GM04504 (cell line): ENCODE measurements around the gene LRBA.
"Not testable (repeated sequence)": the region's sequence is repeated elsewhere in the genome, so short reads cannot be mapped to it uniquely, and the experiment has no call there.

ENCODE experiments used
- DNase-seq: peaks from one replicate; pipeline ENCODE4 v3.0.0-alpha.2; 2012; ENCODE audit warnings: low read depth

The LRBA gene

GRCh38 chr4:151014521-151015458 is at the start of gene LRBA:
Gene LRBA, minus strand, starts transcription at chr4:151015284. Its CDS starts 642 bp downstream, at chr4:151014642.
- DNase-seq, result no peak

GRCh38 chr4:151063143-151063542 is 48.1 kb upstream of the LRBA start:
- not testable (repeated sequence) for DNase-seq

GRCh38 chr4:151055539-151055938 is 40.5 kb upstream of the LRBA start:
- DNase-seq, result no peak

GRCh38 chr4:151052785-151053184 is 37.7 kb upstream of the LRBA start:
- DNase-seq, result no peak

GRCh38 chr4:151049430-151049884 is 34.4 kb upstream of the LRBA start:
- DNase-seq, result no peak

- no peak for DNase-seq
These were observed 33.8 kb upstream of the LRBA start for GRCh38 chr4:151048913-151049312.

- DNase-seq, result no peak
These were observed 31.5 kb upstream of the LRBA start for GRCh38 chr4:151046609-151047008.

GRCh38 chr4:151045907-151046306 is 30.8 kb upstream of the LRBA start:
- DNase-seq, result no peak

- DNase-seq, result no peak
These were observed 28.9 kb upstream of the LRBA start for GRCh38 chr4:151043803-151044515.

- no peak for DNase-seq
These were observed 24.6 kb upstream of the LRBA start for GRCh38 chr4:151039733-151040132.

GRCh38 chr4:151038452-151039157 is 23.5 kb upstream of the LRBA start:
- DNase-seq, result no peak

GRCh38 chr4:151035911-151036310 is 20.8 kb upstream of the LRBA start:
- no peak for DNase-seq

- no peak for DNase-seq
These were observed 20.2 kb upstream of the LRBA start for GRCh38 chr4:151035328-151035727.

- no peak for DNase-seq
These were observed 19.7 kb upstream of the LRBA start for GRCh38 chr4:151034829-151035228.

GRCh38 chr4:151031831-151032605 is 16.9 kb upstream of the LRBA start:
- peak; percentile 5 for DNase-seq

GRCh38 chr4:151029537-151029936 is 14.5 kb upstream of the LRBA start:
- DNase-seq, result no peak

GRCh38 chr4:151029006-151029405 is 13.9 kb upstream of the LRBA start:
- not testable (repeated sequence) for DNase-seq

- DNase-seq, result no peak
These were observed 10.7 kb upstream of the LRBA start for GRCh38 chr4:151025759-151026158.

- no peak for DNase-seq
These were observed 7.5 kb upstream of the LRBA start for GRCh38 chr4:151022586-151022985.

- DNase-seq, result no peak
These were observed 6.7 kb upstream of the LRBA start for GRCh38 chr4:151021637-151022334.
